GM19452 (cell line): ENCODE measurements around the gene RHOG.
"Not testable (repeated sequence)": the region's sequence is repeated elsewhere in the genome, so short reads cannot be mapped to it uniquely, and the experiment has no call there.

ENCODE experiments used
- ATAC-seq: cut with Tn5 transposase; IDR thresholded peaks from one replicate; pipeline ENCODE4 v1.9.1; 2021; ENCODE audit not compliant: unreplicated experiment

Gene RHOG

DNA sequence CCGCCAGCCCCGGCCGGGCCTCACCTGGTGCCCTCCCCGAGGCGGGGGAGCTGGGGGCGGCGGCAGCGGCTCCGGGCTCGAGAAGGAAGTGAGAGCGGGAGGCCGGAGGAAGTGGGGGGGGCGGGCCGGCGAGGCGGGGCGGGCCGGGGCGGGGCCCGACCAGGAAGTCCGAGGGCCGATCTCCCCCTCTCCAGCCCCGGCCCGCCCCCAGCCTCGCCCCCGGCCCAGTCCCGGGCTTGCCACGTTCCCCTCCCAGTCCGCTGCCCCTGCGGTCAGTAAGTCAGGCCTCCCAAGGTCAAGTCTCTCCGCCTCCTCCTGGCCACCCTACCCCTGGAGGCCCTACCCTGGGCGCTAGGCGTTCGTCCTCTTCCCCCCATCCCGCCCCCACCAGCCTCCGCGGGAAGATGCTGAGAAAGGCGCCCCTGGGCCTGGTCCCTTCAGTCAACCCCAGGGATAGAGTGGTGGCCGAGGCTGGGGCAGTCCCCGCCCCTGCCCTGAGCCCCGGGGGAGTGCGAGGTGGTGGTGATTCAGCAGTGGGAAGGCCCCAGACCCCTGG, at the start of gene RHOG:
Gene RHOG, minus strand, starts transcription at position 90 of the 556 bp plus-strand sequence. CDS start 12,821 bp downstream, outside the sequence.
- peak; percentile 51 for ATAC-seq

DNA sequence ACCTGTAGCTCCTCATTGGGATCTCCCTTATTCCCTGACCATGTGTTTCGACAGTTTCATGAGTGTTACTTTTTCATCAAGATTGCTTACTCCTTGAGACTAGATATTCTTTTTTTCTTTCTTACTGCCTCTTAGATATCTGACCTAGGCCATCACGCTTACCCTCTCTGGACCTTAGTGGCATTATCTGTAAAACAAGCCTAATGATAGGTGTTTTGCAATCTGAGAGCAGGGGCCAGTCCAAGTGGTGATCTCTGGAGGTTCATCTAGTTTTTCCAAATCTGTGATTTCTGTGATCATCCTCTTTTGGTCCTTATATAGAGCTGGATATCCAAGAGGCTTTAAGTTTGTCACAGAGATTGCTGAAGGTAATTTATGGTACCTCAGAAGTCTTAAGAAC, 49.3 kb upstream of the RHOG start:
- ATAC-seq = no peak

DNA sequence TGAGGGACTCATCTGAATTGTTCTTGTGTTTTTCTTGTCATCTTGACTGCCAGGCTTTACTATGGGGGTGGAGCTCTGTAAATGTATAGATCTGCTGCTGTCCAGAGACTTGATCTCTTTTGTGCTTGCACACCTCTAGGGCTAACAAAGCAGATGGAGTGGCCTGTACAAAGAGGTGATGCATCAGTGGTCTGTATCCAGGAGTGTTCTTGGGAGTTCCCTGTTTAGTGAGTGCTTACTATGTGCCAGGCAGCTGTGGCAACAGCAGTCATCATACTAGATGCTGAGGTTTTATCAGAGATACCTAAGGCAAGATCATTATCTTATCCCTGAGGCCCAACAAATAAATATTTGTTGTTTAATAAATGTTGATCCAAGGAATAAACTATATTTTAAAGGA, 48.1 kb upstream of the RHOG start:
- no peak for ATAC-seq

DNA sequence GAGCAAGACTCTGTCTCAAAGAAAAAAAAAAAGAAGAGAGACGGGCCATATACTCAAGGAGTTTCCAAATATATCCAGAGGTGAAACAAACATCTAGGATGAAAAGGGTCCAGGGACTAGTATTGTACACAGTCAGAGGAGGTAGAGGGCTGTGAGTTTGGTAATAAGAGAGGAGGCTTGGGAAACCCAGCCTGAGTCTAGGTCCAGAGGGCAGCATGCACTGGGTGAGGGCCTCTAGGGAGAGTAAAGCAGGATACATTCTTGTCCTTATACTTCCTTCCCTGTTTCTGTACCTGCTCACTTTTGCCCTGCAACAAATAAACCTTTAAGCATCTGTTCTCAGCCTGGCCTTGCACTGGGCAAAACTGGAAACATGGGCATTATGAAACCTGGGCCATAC, 46.2 kb upstream of the RHOG start:
- ATAC-seq = no peak

- no peak for ATAC-seq
These were observed 45.1 kb upstream of the RHOG start for GRCh38 chr11:3885855-3886254.

DNA sequence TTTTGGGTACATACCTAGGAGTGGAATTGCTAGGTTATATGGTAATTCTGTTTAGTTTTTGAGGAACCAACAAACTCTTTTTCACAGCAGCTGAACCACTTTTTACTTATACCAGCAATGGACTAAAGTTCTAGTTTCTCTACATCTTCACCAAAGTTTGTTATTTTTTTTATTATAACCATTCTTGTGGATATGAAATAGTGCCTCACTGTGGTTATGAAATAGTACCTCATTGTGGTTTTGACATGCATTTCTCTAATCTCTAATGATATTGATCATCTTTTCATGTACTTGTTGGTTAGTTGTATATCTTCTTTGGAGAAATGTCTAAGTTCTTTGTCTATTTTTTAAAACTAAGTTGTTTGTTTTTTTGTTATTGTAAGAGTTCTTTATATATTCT, 41.9 kb upstream of the RHOG start:
- no peak for ATAC-seq

DNA sequence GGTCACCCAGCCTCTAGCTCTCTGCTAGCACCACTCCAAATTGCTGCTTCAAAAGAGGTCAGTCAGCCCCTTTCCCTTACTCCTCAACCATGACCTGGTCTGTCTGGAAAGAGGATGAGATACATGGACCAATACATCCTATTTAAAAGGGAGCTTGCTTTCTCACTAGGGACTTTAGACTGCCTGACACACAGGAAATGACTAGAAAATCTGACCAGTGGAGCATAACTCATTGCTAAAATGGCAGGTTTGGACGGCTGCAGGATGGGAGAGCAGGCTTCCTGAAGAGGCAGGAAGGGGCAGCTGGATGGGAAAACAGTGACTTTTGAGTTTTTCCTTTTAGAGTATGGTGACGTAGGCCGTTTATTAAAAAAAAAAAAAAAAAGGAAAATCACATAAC, 40.0 kb upstream of the RHOG start:
- peak; percentile 34 for ATAC-seq

DNA sequence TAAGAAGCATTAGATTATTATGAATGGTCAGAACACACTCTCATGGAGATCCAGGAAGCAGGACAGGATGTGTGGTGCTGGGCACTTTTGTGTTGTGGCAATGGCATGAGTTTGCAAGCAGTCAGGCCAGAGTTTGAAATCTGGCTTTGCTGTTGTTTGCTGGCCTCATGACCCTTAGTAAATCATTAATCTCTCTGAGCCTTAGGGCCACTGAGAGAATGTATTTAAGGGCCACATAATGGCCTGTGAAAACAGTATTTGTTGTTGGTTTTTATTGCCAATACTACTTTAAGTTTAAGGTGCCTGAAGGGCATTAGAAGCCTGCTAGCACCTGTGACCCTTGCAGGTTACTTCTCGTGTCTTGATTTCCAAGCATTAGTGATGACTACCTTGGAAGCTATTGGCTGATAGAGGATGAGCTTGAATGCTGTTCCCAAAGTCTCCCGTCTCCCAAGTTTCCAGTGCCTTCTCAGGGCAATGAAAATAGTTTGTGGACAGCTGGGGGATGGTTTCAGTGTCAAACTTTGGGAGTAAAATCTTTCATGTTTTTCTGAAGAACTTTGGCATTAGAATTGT, 39.3 kb upstream of the RHOG start:
- ATAC-seq = peak; percentile 37

DNA sequence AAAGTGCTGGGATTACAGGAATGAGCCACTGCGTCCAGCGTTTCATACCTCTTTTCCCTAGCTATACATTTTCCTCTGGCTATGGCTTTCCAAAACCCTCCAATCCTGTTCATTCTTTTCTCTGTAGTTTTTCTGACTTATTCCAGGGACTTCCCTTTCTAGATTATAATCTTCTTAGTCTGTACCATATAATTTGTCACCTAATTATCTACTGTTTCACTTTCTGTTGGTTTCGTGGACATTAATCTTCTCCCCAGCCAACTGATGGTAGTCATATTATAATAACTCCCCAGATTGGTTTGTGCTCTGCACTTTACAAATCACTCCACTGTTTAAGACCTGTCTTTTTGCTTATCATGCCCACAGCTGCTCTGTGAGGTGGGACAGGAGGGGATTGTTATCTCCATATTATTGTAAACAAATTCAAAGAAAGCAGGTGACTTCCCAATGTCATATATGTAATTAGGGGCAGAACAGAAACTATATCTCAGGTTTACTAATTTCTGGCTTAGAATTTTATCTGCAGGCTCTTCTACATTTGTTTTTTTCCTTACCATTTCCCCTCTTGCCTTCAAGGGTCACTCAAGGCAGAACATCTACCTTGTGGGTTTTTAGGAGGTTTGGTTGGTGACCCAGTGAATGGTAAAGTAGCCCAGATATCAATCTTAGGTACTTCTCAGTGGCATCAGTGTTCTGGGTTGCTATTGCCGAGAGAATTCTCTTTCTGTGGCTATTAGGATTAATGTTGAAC, 38.6 kb upstream of the RHOG start:
- ATAC-seq = peak; percentile 39

DNA sequence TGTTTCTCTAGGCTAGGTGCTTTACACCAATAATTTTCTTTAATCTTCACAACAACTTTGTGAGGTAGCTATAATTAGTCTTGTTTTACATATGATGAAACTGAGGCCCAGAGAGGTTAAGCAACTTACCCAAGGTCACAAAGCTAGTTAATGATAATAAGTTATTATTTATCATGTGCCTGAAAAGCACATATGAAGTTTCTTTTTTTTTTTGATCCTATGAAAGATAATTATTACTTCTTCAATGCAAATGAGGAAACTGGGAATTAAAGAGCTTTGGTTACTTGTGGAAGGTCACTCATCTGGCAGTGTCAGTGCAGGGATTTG, 37.5 kb upstream of the RHOG start:
- no peak for ATAC-seq

- ATAC-seq = no peak
These were observed 36.9 kb upstream of the RHOG start for GRCh38 chr11:3877364-3878257.

- ATAC-seq = no peak
These were observed 35.9 kb upstream of the RHOG start for GRCh38 chr11:3876613-3877012.

DNA sequence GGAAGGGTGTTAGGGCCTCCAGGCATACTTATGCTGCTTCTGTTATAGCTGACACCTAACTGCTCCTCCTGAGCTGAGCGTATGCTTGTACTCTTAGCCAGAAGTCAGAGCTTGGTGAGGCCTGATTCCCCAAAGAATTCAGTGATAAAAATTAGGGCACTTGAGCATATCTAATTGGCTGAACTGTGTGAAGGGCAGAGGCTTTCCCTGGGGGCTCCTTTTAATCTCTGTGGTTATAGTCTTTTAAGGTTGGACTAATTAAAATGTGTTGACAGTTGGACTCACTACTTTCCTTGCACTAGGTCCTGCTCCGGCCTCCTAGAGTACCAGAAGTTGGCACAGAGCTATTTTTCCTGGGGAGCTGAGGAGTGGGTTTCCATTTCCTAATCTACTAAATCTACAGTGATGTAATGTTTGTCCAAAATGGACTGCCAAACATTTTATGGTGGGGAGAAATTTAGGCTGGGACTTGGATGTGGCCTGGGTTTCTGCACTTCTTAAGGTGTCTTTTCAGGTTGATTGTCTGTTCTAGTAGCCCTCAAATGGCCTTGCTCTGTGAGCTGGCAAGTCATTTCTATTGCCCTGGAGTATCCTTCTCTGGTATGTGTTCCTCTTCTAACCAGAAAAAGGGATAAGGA, 33.1 kb upstream of the RHOG start:
- no peak for ATAC-seq

DNA sequence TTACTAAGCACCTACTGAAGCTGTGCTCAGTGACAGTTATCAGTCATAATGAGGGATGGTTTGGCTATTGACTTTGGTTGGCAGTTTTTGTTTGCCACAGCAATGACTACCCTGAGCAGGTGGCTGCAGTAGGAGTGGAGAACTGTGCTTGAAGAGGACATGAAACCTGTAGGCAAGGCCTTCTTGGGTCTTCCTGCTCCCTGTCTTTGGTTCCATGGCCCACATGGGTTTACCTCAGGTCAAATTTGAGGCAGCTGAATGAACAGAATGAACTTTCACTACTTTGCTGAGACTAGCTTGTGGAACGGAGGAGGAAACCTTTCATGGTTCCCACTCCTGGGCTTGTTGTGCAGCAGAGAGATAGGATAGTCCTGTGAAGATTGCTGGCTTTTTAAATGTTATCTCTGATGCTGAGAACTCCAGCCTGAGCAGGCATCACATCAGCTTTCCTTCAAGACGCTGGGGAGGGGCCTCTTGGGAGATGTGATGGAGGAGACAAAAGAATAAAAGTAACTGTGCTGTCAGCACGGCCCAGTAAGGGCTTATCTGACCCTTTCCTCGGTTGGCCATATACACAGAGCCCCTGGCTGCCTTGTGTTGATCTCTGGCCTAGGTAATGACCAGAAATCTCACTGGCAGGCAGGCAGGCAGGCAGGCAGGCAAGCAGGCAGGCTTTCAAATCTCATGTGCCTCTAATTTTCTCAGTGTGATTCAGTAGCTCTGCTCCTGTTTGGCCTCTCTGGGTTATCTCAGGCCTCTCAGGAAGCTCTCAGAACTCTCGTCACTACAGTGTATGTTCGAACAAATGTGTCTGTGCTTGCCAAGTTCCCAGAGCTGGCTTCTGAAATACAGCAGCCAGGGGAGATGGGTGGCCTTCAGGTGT, 26.7 kb upstream of the RHOG start:
- ATAC-seq = peak; percentile 56

- ATAC-seq = no peak
These were observed 26.1 kb upstream of the RHOG start for GRCh38 chr11:3866836-3867208.

- ATAC-seq = no peak
These were observed 25.4 kb upstream of the RHOG start for GRCh38 chr11:3866206-3866605.

GRCh38 chr11:3865388-3866193, 24.8 kb upstream of the RHOG start:
- ATAC-seq = no peak

- ATAC-seq = no peak
These were observed 20.9 kb upstream of the RHOG start for GRCh38 chr11:3861683-3862082.

- ATAC-seq = not testable (repeated sequence)
These were observed 20.2 kb upstream of the RHOG start for GRCh38 chr11:3860898-3861393.
